Astrocyte of the spinal cord (primary cell): Measurements from ENCODE around the gene DENND11.

ENCODE experiments used
- DNase-seq: peaks from one replicate; pipeline ENCODE4 v3.0.0; 2011; ENCODE audit warnings: low read depth, low spot score
- H3K4me3 ChIP-seq: 2 replicates; pipeline ENCODE4 v1.5.1; 2011; ENCODE audit warnings: low read depth, mild to moderate bottlenecking, low read length, moderate library complexity
- CTCF ChIP-seq: IDR thresholded peaks from 2 replicates; pipeline ENCODE4 v1.5.1; 2012; ENCODE audit warnings: low read depth, mild to moderate bottlenecking, low read length, inconsistent platforms
- in situ Hi-C: cut with HindIII; loops from 2 replicates; pipeline ENCODE4 v1.10.0; 2017; ENCODE audit warnings: low sequenced_read_pairs

The DENND11 gene

GRCh38 chr7:141668853-141669252 lies 33.1 kb downstream of the DENND11 start:
- H3K4me3 ChIP-seq: no peak overlapping the region
- no peak for TF ChIP-seq CTCF
- DNase-seq: no peak
- in situ Hi-C loops: no loop called here

GRCh38 chr7:141666071-141666470 lies 35.9 kb downstream of the DENND11 start:
- in situ Hi-C loops: no loop called here
- no peak overlapping the region for H3K4me3 ChIP-seq
- no peak for TF ChIP-seq CTCF
- DNase-seq: no peak

GRCh38 chr7:141665208-141666035 lies 36.5 kb downstream of the DENND11 start:
- no peak for TF ChIP-seq CTCF
- DNase-seq: no peak
- in situ Hi-C loops: no loop called here
- H3K4me3 ChIP-seq: no peak overlapping the region

- H3K4me3 ChIP-seq: no peak overlapping the region
- in situ Hi-C loops: no loop called here
- TF ChIP-seq CTCF: no peak
- DNase-seq: no peak
Measured at GRCh38 chr7:141664450-141664849, 37.5 kb downstream of the DENND11 start.

GRCh38 chr7:141663081-141663849 lies 38.7 kb downstream of the DENND11 start:
- DNase-seq: no peak
- TF ChIP-seq CTCF: no peak
- no peak overlapping the region for H3K4me3 ChIP-seq
- in situ Hi-C loops: no loop called here

- DNase-seq: no peak
- in situ Hi-C loops: no loop called here
- no peak overlapping the region for H3K4me3 ChIP-seq
- TF ChIP-seq CTCF: no peak
Measured at GRCh38 chr7:141660259-141660658, 41.7 kb downstream of the DENND11 start.
